Endometrial microvascular endothelial cells (primary cell): ENCODE measurements around the gene TBX2. TPM values are rescaled to one million over a fixed set of nuclear protein-coding genes. Genes with fewer than 3 reads are reported as not detected.

Experiments
- in situ Hi-C: cut with HindIII; loops from 2 replicates; pipeline ENCODE4 v1.10.0; 2017; ENCODE audit warnings: low sequenced_read_pairs, low pct_unique_long_range_greater_than_20kb; ENCODE audit errors: inconsistent ontology term
- total RNA-seq: library from RNA; depleted of rRNA; stranded (reverse); fragments of >200 nt; gene quantifications from one replicate; pipeline ENCODE4 v1.2.3, GENCODE V29; 2015; ENCODE audit errors: inconsistent ontology term

TBX2 gene
- total RNA-seq, 1 donor from 2014 or later = 0.19 TPM

- in situ Hi-C loops = no loop called here
These were observed 14.7 kb upstream of the TBX2 start for GRCh38 chr17:61384692-61385576.

- in situ Hi-C loops = no loop called here
These were observed 13.9 kb upstream of the TBX2 start for GRCh38 chr17:61385577-61386236.

GRCh38 chr17:61386251-61386650 lies 13.4 kb upstream of the TBX2 start:
- in situ Hi-C loops = no loop called here

- in situ Hi-C loops = no loop called here
These were observed 12.6 kb upstream of the TBX2 start for GRCh38 chr17:61387011-61387410.

- in situ Hi-C loops = no loop called here
These were observed 11.9 kb upstream of the TBX2 start for GRCh38 chr17:61387511-61388305.

- in situ Hi-C loops = no loop called here
These were observed 10.9 kb upstream of the TBX2 start for GRCh38 chr17:61388561-61389356.

GRCh38 chr17:61389670-61390478 lies 9.8 kb upstream of the TBX2 start:
- in situ Hi-C loops = no loop called here

- in situ Hi-C loops = no loop called here
These were observed 9.2 kb upstream of the TBX2 start for GRCh38 chr17:61390479-61390791.

- in situ Hi-C loops = no loop called here
These were observed 7.9 kb upstream of the TBX2 start for GRCh38 chr17:61391595-61392291.

GRCh38 chr17:61392679-61393078 lies 7.0 kb upstream of the TBX2 start:
- in situ Hi-C loops = no loop called here

GRCh38 chr17:61393550-61393903 lies 6.1 kb upstream of the TBX2 start:
- in situ Hi-C loops = no loop called here

- in situ Hi-C loops = no loop called here
These were observed 5.6 kb upstream of the TBX2 start for GRCh38 chr17:61393904-61394629.

- in situ Hi-C loops = no loop called here
These were observed 4.8 kb upstream of the TBX2 start for GRCh38 chr17:61394630-61395408.

- in situ Hi-C loops = no loop called here
These were observed 4.1 kb upstream of the TBX2 start for GRCh38 chr17:61395409-61395982.

- in situ Hi-C loops = no loop called here
These were observed 3.6 kb upstream of the TBX2 start for GRCh38 chr17:61395983-61396585.
